Activated CD4-positive, alpha-beta T cell treated with anti-CD3 and anti-CD28 coated beads for 36 hours (primary cell): ENCODE measurements around the gene PTGFR. TPM values are rescaled to one million over a fixed set of nuclear protein-coding genes. Genes with fewer than 3 reads are reported as not detected.

ENCODE experiments used
- ATAC-seq: fragments of 200-7000 bp; cut with Tn5 transposase; one replicate; pipeline ENCODE4 v1.10.0; 2021; ENCODE audit warnings: mild to moderate bottlenecking, moderate library complexity
- CTCF ChIA-PET: fragments of 350-600 bp; sonication (Branson Sonifier 250); formaldehyde crosslinking; loops from one replicate; lab custom pipeline; 2021; ENCODE audit warnings: antibody characterized with exemption; lab: Charles Lee
- POLR2A ChIA-PET: fragments of 350-600 bp; sonication (Branson Sonifier 250); formaldehyde crosslinking; loops from one replicate; lab custom pipeline; 2021; ENCODE audit warnings: antibody characterized with exemption, inconsistent platforms; lab: Charles Lee
- DNase-seq: peaks from one replicate; pipeline ENCODE4 v3.0.0-alpha.2; 2020
- H3K27ac Mint-ChIP-seq: one replicate; pipeline ENCODE4 v1.8.0; 2021; ENCODE audit warnings: mixed read lengths
- H3K27me3 Mint-ChIP-seq: one replicate; pipeline ENCODE4 v1.8.0; 2021; ENCODE audit warnings: mixed read lengths
- H3K36me3 Mint-ChIP-seq: one replicate; pipeline ENCODE4 v1.8.0; 2021; ENCODE audit warnings: low read depth, mixed read lengths
- H3K4me1 Mint-ChIP-seq: one replicate; pipeline ENCODE4 v1.8.0; 2021; ENCODE audit warnings: mixed read lengths
- H3K4me3 Mint-ChIP-seq: one replicate; pipeline ENCODE4 v1.8.0; 2021; ENCODE audit warnings: mild to moderate bottlenecking, moderate library complexity, mixed read lengths
- H3K9me3 Mint-ChIP-seq: one replicate; pipeline ENCODE4 v1.8.0; 2021; ENCODE audit warnings: low read depth, mixed read lengths
- intact Hi-C, 2 experiments: fragments of 100-400 bp; cut with DNase I in 1 of 2; cut with micrococcal nuclease in 1 of 2; formaldehyde crosslinking; loops; one replicate each; pipeline versions ENCODE4 v1.14.2 to v1.15.1; 2022 to 2024; cut with DNase I, micrococcal nuclease
- total RNA-seq, 2 experiments: library from RNA; stranded (reverse); gene quantifications; one replicate each; pipeline ENCODE4 v1.2.3, GENCODE V29; 2021

PTGFR gene
- total RNA-seq, 2 experiments from 2014 or later = not detected

GRCh38 chr1:78483903-78484302 lies 6.9 kb upstream of the PTGFR start:
- Mint-ChIP-seq H3K9me3 (peaks cover 5% of the 10 kb centered on the region), H3K4me1 (no peaks in the 10 kb centered on the region), H3K27me3 (peaks cover 12% of the 10 kb centered on the region), H3K4me3 (no peak overlapping the region), H3K27ac (no peak overlapping the region), H3K36me3 (no peaks in the 10 kb centered on the region)
- DNase-seq (no peak), ATAC-seq (no peak)
- ChIA-PET POLR2A (no interaction called here), CTCF (no interaction called here)
- intact Hi-C loops = no loop called here

DNA sequence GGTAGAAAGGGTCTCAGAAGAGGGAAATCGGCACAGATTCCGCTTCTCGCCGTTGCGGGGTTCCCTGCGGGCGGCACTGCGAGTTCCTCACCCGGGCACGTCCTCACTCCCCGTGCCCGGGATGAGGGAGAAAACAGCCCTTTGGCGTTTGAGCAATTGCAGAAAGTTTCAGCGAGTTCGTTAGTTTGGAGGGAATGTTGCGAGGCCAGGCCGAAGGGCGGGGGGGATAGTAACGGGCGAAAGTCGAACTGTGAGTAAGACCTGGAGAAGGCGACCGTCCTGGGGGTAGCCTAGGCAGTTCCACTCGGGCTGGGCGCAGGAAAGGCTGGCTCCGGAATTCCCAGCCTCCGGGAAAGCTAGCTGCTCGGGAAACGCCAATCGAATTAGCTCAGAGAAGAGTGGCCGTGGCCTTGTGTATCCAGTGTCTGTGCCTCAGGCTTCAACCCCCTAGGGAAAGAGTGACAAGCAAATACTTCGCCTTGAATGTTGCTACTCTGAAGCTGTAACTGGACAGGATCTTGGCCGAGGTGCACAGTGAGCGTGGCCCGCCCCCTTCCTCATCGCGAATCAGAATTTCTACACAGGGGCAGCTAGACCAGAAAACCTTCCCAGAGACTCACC lies 787 bp downstream of the PTGFR start:
- ATAC-seq (no peak), DNase-seq (no peak)
- Mint-ChIP-seq H3K36me3 (no peaks in the 10 kb centered on the region), H3K4me3 (no peak overlapping the region), H3K4me1 (peaks cover 5% of the 10 kb centered on the region), H3K27ac (no peak overlapping the region), H3K27me3 (peaks cover 37% of the 10 kb centered on the region), H3K9me3 (peaks cover 5% of the 10 kb centered on the region)
- CTCF ChIA-PET = no interaction called here
- intact Hi-C loops = no loop called here
- POLR2A ChIA-PET = no interaction called here

GRCh38 chr1:78492386-78492950 lies 1.7 kb downstream of the PTGFR start:
- no peak for DNase-seq
- Mint-ChIP-seq H3K27ac (no peak overlapping the region), H3K36me3 (no peaks in the 10 kb centered on the region), H3K4me3 (no peak overlapping the region), H3K9me3 (peaks cover 5% of the 10 kb centered on the region), H3K4me1 (peaks cover 5% of the 10 kb centered on the region), H3K27me3 (peaks cover 36% of the 10 kb centered on the region)
- intact Hi-C loops = no loop called here
- POLR2A ChIA-PET = no interaction called here
- CTCF ChIA-PET = no interaction called here
- no peak for ATAC-seq

GRCh38 chr1:78493451-78493850 lies 2.7 kb downstream of the PTGFR start:
- no peak overlapping the region for H3K4me3 Mint-ChIP-seq
- intact Hi-C loops = no loop called here
- ChIA-PET POLR2A (no interaction called here), CTCF (no interaction called here)
- ATAC-seq (no peak), DNase-seq (no peak)
- no peaks in the 10 kb centered on the region for H3K9me3 Mint-ChIP-seq
- H3K4me1 Mint-ChIP-seq = peaks cover 5% of the 10 kb centered on the region
- no peaks in the 10 kb centered on the region for H3K36me3 Mint-ChIP-seq
- H3K27ac Mint-ChIP-seq = no peak overlapping the region
- H3K27me3 Mint-ChIP-seq = peaks cover 35% of the 10 kb centered on the region

- Mint-ChIP-seq H3K4me3 (no peak overlapping the region), H3K36me3 (no peaks in the 10 kb centered on the region), H3K27ac (no peak overlapping the region), H3K27me3 (peaks cover 10% of the 10 kb centered on the region), H3K4me1 (no peaks in the 10 kb centered on the region), H3K9me3 (no peaks in the 10 kb centered on the region)
- ATAC-seq = no peak
- ChIA-PET POLR2A (no interaction called here), CTCF (no interaction called here)
- intact Hi-C loops = no loop called here
- DNase-seq = no peak
Observed at GRCh38 chr1:78497201-78497600, 6.4 kb downstream of the PTGFR start.

DNA sequence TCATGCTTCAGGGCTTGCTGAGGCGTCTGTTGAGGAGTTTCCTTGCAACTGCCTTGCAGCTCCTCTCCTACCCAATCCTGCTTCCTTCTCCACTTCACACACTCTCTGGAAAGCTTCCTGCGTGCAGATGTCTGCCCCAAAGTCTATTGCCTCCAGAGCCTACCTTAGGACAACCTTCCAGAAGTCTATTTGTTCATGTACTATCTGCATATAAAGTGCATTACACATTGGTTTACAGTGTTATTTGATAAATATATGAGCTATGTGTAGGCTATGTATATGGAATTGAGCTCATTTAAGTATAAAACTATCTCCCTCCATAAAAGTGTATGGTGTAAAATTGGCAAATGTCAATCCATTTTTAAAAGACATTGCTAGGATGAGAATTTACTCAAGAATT lies 9.8 kb downstream of the PTGFR start:
- Mint-ChIP-seq H3K9me3 (no peaks in the 10 kb centered on the region), H3K27ac (no peak overlapping the region), H3K4me1 (no peaks in the 10 kb centered on the region), H3K36me3 (no peaks in the 10 kb centered on the region), H3K27me3 (peaks cover 2% of the 10 kb centered on the region), H3K4me3 (no peak overlapping the region)
- DNase-seq = no peak
- CTCF ChIA-PET = interaction anchor here (1.5 kb wide), 1 partner anchor 13 kb away, joined by 3 read pairs; no protein-coding TSS in a partner anchor
- intact Hi-C loops = no loop called here
- no peak for ATAC-seq
- POLR2A ChIA-PET = no interaction called here

DNA sequence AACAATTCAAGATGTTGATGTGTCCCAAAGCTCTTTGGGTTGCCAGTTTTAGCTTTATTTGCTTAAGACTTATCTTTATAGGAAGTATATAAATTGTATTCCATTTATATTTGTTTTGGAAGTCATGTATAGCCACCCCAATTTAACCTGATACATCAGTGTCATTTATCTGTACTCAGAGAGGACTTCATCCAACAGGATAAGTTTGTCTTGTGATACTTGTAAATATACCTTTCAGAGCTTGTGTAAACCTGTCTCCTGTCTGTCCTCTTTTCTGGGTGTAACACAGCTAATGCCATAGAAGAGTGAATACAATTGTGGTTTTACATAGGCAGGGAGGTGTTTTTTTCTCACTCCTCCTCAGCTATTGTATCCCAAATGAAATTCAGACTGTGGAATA lies 10.4 kb downstream of the PTGFR start:
- Mint-ChIP-seq H3K9me3 (no peaks in the 10 kb centered on the region), H3K36me3 (no peaks in the 10 kb centered on the region), H3K27ac (no peak overlapping the region), H3K4me3 (no peak overlapping the region), H3K4me1 (no peaks in the 10 kb centered on the region), H3K27me3 (peaks cover 2% of the 10 kb centered on the region)
- POLR2A ChIA-PET = no interaction called here
- CTCF ChIA-PET = interaction anchor here (1.5 kb wide), 1 partner anchor 13 kb away, joined by 3 read pairs; no protein-coding TSS in a partner anchor
- intact Hi-C loops = no loop called here
- ATAC-seq (no peak), DNase-seq (no peak)

DNA sequence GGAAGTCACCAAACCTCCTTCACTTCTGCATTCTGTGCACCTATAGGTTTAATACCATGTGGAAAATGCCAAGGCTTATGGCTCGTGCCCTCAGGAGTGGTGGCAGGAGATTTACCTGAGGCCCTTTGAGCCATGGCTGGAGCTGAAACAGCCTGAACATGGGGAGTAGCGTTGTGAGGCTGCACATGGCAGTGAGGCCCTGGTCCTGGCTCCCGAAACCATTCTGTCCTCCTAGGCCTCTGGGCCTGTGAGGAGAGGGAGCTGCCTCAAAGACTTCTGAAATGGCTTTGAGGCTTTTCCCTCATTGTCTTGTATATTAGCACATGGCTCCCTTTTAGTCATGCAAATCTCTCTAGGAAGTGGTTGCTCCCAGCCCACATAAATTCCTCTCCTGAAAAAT lies 20.6 kb downstream of the PTGFR start:
- Mint-ChIP-seq H3K9me3 (peaks cover 14% of the 10 kb centered on the region), H3K4me3 (no peak overlapping the region), H3K27me3 (peaks cover 5% of the 10 kb centered on the region), H3K27ac (no peak overlapping the region), H3K4me1 (no peaks in the 10 kb centered on the region), H3K36me3 (no peaks in the 10 kb centered on the region)
- no peak for DNase-seq
- ChIA-PET CTCF (no interaction called here), POLR2A (no interaction called here)
- ATAC-seq = no peak
- intact Hi-C loops = no loop called here

GRCh38 chr1:78516716-78517115 lies 25.9 kb downstream of the PTGFR start:
- ChIA-PET CTCF (no interaction called here), POLR2A (no interaction called here)
- ATAC-seq = no peak
- intact Hi-C loops = no loop called here
- no peaks in the 10 kb centered on the region for H3K4me1 Mint-ChIP-seq
- peaks cover 2% of the 10 kb centered on the region for H3K27me3 Mint-ChIP-seq
- no peaks in the 10 kb centered on the region for H3K36me3 Mint-ChIP-seq
- no peak for DNase-seq
- H3K4me3 Mint-ChIP-seq = no peak overlapping the region
- H3K9me3 Mint-ChIP-seq = peaks cover 7% of the 10 kb centered on the region
- no peak overlapping the region for H3K27ac Mint-ChIP-seq

DNA sequence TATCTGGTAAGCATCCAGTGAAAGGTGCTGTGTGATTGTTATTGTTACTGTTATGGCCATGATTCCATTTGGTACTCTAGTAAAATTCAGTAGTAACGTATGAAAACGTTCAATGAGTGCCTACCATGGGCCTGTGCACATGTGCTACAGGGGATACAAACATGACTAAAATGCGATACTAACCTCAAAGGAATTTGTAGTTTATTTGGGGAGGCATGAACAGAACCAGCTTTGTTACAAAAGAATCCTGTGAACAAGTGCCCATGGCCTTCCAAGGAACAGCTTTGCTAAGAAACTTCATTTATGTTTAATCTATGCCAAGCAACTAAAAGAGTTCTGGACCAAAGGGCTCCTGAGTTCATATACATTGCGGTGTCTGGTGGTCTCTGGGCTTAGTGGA lies 28.7 kb downstream of the PTGFR start:
- no peak for ATAC-seq
- intact Hi-C loops = no loop called here
- no peaks in the 10 kb centered on the region for H3K4me1 Mint-ChIP-seq
- H3K27ac Mint-ChIP-seq = no peak overlapping the region
- ChIA-PET POLR2A (no interaction called here), CTCF (no interaction called here)
- H3K36me3 Mint-ChIP-seq = no peaks in the 10 kb centered on the region
- peaks cover 3% of the 10 kb centered on the region for H3K27me3 Mint-ChIP-seq
- H3K4me3 Mint-ChIP-seq = no peak overlapping the region
- no peaks in the 10 kb centered on the region for H3K9me3 Mint-ChIP-seq
- no peak for DNase-seq

DNA sequence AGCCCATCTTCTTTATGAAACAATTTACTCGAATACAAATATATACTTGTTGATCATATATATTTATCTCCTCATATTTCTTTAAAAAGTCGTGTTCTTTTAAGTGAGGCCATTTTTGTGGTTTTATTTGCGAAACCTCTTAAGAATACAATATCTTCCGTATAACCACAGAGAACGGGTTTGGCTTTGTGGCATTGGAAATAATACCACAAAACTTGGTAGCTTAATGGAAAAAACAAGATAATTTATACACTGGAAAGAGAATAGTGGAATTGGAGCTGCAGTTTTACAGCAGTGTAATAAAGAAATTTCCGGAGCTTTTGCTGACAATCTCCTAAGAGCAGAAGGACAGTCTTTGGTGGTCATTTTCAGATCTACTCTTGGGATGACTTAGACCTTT lies 29.4 kb downstream of the PTGFR start:
- Mint-ChIP-seq H3K4me3 (no peak overlapping the region), H3K4me1 (no peaks in the 10 kb centered on the region), H3K27ac (no peak overlapping the region), H3K36me3 (no peaks in the 10 kb centered on the region), H3K27me3 (peaks cover 3% of the 10 kb centered on the region), H3K9me3 (no peaks in the 10 kb centered on the region)
- intact Hi-C loops = no loop called here
- ChIA-PET POLR2A (no interaction called here), CTCF (no interaction called here)
- DNase-seq (no peak), ATAC-seq (no peak)

- no peak overlapping the region for H3K4me3 Mint-ChIP-seq
- ATAC-seq = no peak
- H3K4me1 Mint-ChIP-seq = no peaks in the 10 kb centered on the region
- no peak overlapping the region for H3K27ac Mint-ChIP-seq
- ChIA-PET POLR2A (no interaction called here), CTCF (interaction anchor here (0.7 kb wide), 1 partner anchor 14 kb away, joined by 4 read pairs; no protein-coding TSS in a partner anchor)
- H3K36me3 Mint-ChIP-seq = no peaks in the 10 kb centered on the region
- no peak for DNase-seq
- H3K9me3 Mint-ChIP-seq = no peaks in the 10 kb centered on the region
- intact Hi-C loops = no loop called here
- H3K27me3 Mint-ChIP-seq = peaks cover 3% of the 10 kb centered on the region
Observed at GRCh38 chr1:78520843-78521242, 30.1 kb downstream of the PTGFR start.
